DOHH2 (cell line): ENCODE data around the gene EIF2AK2.

Source experiments
- CTCF ChIP-seq: fragments of 200-600 bp; sonication (generic); IDR thresholded peaks from one replicate; pipeline ENCODE4 v1.5.1; 2014; ENCODE audit warnings: antibody characterized with exemption, mild to moderate bottlenecking, low read depth, low read length; ENCODE audit not compliant: poor library complexity, severe bottlenecking
- EZH2phosphoT487 ChIP-seq: fragments of 200-600 bp; sonication (generic); IDR thresholded peaks from 2 replicates; pipeline ENCODE4 v1.6.1; 2017; ENCODE audit warnings: borderline replicate concordance, mild to moderate bottlenecking, antibody characterized with exemption, low read length, moderate library complexity, mixed read lengths

- TF ChIP-seq CTCF (no peak), EZH2phosphoT487 (no peak)
Observed at GRCh38 chr2:37104178-37104577, 52.6 kb downstream of the EIF2AK2 start.
